ENCODE results near the gene ZBTB11. TPM values are rescaled to one million over a fixed set of nuclear protein-coding genes. Genes with fewer than 3 reads are reported as not detected.
A peak's percentile ranks its signal among the peaks of the same experiment; 100 is the strongest.

ZBTB11 gene
- 17.0 to 18.8 TPM (median 17.2 TPM) in 3 replicates for total RNA-seq

GRCh38 chr3:101676765-101677435, at the start of gene ZBTB11:
ZBTB11 (minus strand) TSS chr3:101677132; CDS start chr3:101676914, 218 bp downstream.
- Mint-ChIP-seq H3K36me3 (peaks cover 17% of the 10 kb centered on the region), H3K4me3 (peak within 1 kb of the TSS; percentile 95), H3K27me3 (ENCODE audit: low read depth) (no peaks in the 10 kb centered on the region), H3K4me1 (peaks cover 22% of the 10 kb centered on the region), H3K9me3 (no peaks in the 10 kb centered on the region), H3K27ac (peak within 1 kb of the TSS; percentile 99)
- TF ChIP-seq, protein P1, sequence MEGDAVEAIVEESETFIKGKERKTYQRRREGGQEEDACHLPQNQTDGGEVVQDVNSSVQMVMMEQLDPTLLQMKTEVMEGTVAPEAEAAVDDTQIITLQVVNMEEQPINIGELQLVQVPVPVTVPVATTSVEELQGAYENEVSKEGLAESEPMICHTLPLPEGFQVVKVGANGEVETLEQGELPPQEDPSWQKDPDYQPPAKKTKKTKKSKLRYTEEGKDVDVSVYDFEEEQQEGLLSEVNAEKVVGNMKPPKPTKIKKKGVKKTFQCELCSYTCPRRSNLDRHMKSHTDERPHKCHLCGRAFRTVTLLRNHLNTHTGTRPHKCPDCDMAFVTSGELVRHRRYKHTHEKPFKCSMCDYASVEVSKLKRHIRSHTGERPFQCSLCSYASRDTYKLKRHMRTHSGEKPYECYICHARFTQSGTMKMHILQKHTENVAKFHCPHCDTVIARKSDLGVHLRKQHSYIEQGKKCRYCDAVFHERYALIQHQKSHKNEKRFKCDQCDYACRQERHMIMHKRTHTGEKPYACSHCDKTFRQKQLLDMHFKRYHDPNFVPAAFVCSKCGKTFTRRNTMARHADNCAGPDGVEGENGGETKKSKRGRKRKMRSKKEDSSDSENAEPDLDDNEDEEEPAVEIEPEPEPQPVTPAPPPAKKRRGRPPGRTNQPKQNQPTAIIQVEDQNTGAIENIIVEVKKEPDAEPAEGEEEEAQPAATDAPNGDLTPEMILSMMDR (IDR thresholded peaks at IDR 0.05; ENCODE audit: unreplicated experiment) = no peak
- peak; percentile 97 to 99 for DNase-seq (ENCODE audit: low spot score in 2 of 2, unreplicated experiment in 2 of 2)

GRCh38 chr3:101725890-101726275, 49.0 kb upstream of the ZBTB11 start:
- Mint-ChIP-seq H3K27me3 (ENCODE audit: low read depth) (no peaks in the 10 kb centered on the region), H3K4me1 (peaks cover 12% of the 10 kb centered on the region), H3K9me3 (no peaks in the 10 kb centered on the region), H3K4me3 (peak overlapping the region; percentile 99), H3K36me3 (peaks cover 10% of the 10 kb centered on the region), H3K27ac (peak overlapping the region; percentile 90)
- TF ChIP-seq, protein P1 (IDR thresholded peaks at IDR 0.05; ENCODE audit: unreplicated experiment) = no peak
- no peak for DNase-seq (ENCODE audit: low spot score in 2 of 2, unreplicated experiment in 2 of 2)

- Mint-ChIP-seq H3K4me1 (peaks cover 12% of the 10 kb centered on the region), H3K27me3 (ENCODE audit: low read depth) (no peaks in the 10 kb centered on the region), H3K27ac (peak overlapping the region; percentile 90), H3K9me3 (no peaks in the 10 kb centered on the region), H3K4me3 (peak overlapping the region; percentile 99), H3K36me3 (peaks cover 6% of the 10 kb centered on the region)
- DNase-seq (ENCODE audit: low spot score in 2 of 2, unreplicated experiment in 2 of 2) = peak in 1 of 2 experiments; percentile 49
- TF ChIP-seq, protein P1 (IDR thresholded peaks at IDR 0.05; ENCODE audit: unreplicated experiment) = no peak
Measured at GRCh38 chr3:101725194-101725889, 48.4 kb upstream of the ZBTB11 start.

DNA sequence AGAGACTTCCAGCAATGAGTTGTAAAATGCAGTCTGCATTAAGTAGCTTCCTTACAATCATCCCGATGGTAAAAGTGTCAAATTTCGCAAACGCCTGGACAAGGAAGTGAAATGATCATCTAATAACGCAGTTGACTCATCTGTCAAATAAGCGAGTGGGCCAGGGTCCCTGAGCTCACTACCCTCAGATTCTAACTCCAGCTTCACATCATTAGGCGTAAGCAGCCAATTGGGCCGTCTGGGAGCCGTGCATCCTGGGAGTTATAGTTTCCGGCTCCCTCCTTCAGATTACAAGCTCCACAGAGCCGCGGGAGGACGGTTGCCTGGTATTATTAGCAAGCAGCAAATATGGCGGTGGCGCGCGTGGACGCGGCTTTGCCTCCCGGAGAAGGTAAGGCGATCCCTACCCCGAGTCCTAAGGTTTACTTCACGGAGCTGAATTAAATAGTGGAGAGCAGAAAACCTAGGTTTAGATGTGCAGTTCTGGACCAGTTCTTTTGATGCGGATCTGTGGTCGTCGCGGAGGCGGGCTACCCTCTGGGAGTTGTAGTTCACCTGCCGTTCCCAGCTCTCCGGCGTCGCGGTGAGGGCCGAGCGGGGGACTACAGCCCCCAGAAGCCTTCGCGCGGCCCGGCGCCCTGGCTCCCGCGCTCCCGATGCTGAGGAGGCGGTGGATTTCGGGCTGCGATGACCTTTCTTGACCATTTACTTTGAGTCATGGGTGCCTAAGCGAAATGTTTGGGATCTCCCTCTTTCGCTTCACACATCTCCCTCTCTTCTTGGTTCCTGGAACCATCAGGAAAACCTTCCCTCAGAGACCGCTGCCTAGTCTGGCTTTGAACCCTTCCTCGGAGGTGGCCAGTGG, 47.6 kb upstream of the ZBTB11 start, which contains the start of gene CEP97:
Gene CEP97 (plus strand): TSS at position 286 of the 865 bp plus-strand sequence. CDS start 63 bp downstream, at position 349.
- H3K27ac Mint-ChIP-seq = peak within 1 kb of the TSS; percentile 95
- H3K4me1 Mint-ChIP-seq = peaks cover 12% of the 10 kb centered on the region
- DNase-seq (ENCODE audit: low spot score in 2 of 2, unreplicated experiment in 2 of 2) = peak; percentile 74 to 87
- TF ChIP-seq, protein P1 (IDR thresholded peaks at IDR 0.05; ENCODE audit: unreplicated experiment) = no peak
- no peaks in the 10 kb centered on the region for H3K27me3 Mint-ChIP-seq (ENCODE audit: low read depth)
- peak within 1 kb of the TSS; percentile 99 for H3K4me3 Mint-ChIP-seq
- H3K9me3 Mint-ChIP-seq = no peaks in the 10 kb centered on the region
- peaks cover 4% of the 10 kb centered on the region for H3K36me3 Mint-ChIP-seq

DNA sequence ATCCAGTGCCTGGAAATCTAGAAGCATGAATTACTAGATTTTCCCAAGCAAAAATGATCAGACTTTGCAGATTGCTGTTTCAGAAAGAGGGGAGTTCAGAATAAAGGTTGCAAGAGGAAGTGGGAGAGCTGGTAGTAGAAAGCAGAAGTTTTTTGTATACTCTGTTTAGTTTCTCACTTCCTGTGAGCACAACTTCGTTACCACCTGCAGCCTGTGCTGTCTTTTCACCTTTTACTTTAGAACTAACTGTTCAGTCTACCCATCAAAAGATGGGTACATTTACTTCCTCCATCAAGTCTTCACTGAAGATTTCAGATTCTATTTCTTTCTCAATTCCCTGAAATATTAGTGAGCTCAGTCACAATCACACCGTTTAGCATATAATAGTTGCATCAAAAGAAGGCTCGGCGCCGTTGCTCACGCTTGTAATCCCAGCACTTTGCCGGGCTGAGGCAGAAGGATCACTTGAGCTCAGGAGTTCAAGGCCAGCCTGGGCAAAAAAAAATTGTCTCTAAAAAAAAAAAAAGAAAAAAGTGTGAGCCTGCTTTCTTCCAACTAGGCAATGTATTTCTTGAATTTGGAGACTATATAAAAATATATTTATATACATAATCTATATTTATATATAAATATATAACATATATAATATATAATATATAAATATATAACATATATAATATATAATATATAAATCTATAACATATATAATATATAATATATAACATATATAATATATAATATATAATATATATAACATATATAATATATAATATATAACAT, 45.7 kb upstream of the ZBTB11 start:
- Mint-ChIP-seq H3K27me3 (ENCODE audit: low read depth) (no peaks in the 10 kb centered on the region), H3K4me3 (no peak overlapping the region), H3K36me3 (peaks cover 1% of the 10 kb centered on the region), H3K27ac (no peak overlapping the region), H3K9me3 (no peaks in the 10 kb centered on the region), H3K4me1 (peaks cover 12% of the 10 kb centered on the region)
- no peak for DNase-seq (ENCODE audit: low spot score in 2 of 2, unreplicated experiment in 2 of 2)
- TF ChIP-seq, protein P1 (IDR thresholded peaks at IDR 0.05; ENCODE audit: unreplicated experiment) = no peak

Data from mesothelial cell of epicardium (in vitro differentiated cells).